Lung microvascular endothelial cell (primary cell): ENCODE measurements around the gene PCNX3. TPM values are rescaled to one million over a fixed set of nuclear protein-coding genes. Genes with fewer than 3 reads are reported as not detected.

Source experiments
- total RNA-seq: library from RNA; depleted of rRNA; stranded (reverse); fragments of >200 nt; gene quantifications from 2 replicates; pipeline ENCODE4 v1.2.1, GENCODE V29; 2014

The PCNX3 gene
- total RNA-seq, 1 donor from 2014 or later = 12.9 TPM

Other genes starting within 250 kb of the PCNX3 start
- 1.2 and 1.7 TPM in 2 replicates for gene SLC25A45, start 233.1 kb upstream of the PCNX3 start, total RNA-seq
- 63.4 and 82.9 TPM in 2 replicates for gene FRMD8, start 229.1 kb upstream of the PCNX3 start, total RNA-seq
- 26.4 and 94.2 TPM in 2 replicates for gene NEAT1, start 193.0 kb upstream of the PCNX3 start, total RNA-seq
- gene MALAT1, start 116.7 kb upstream of the PCNX3 start, total RNA-seq = 1,818 and 2,739 TPM in 2 replicates
- 36.6 and 46.6 TPM in 2 replicates for gene SCYL1, start 90.7 kb upstream of the PCNX3 start, total RNA-seq
- 20.5 and 23.0 TPM in 2 replicates for gene LTBP3, start 57.4 kb upstream of the PCNX3 start, total RNA-seq
- gene ZNRD2, start 45.3 kb upstream of the PCNX3 start, total RNA-seq = 30.8 and 32.7 TPM in 2 replicates
- gene FAM89B, start 43.2 kb upstream of the PCNX3 start, total RNA-seq = 17.7 and 23.2 TPM in 2 replicates
- 2.0 and 4.8 TPM in 2 replicates for gene EHBP1L1, start 39.7 kb upstream of the PCNX3 start, total RNA-seq
- under 0.01 and 0.20 TPM in 2 replicates for gene KCNK7, start 20.0 kb upstream of the PCNX3 start, total RNA-seq
- gene MAP3K11, start 1.6 kb upstream of the PCNX3 start, total RNA-seq = 58.8 and 67.5 TPM in 2 replicates
- 42.9 and 92.5 TPM in 2 replicates for gene SIPA1, start 22.3 kb downstream of the PCNX3 start, total RNA-seq
- 10.2 and 16.1 TPM in 2 replicates for gene RELA, start 47.1 kb downstream of the PCNX3 start, total RNA-seq
- gene KAT5, start 96.5 kb downstream of the PCNX3 start, total RNA-seq = 33.6 and 49.2 TPM in 2 replicates
- gene RNASEH2C, start 105.0 kb downstream of the PCNX3 start, total RNA-seq = 29.6 and 57.1 TPM in 2 replicates
- gene AP5B1, start 165.2 kb downstream of the PCNX3 start, total RNA-seq = 5.2 and 8.3 TPM in 2 replicates
- gene OVOL1, start 171.3 kb downstream of the PCNX3 start, total RNA-seq = not detected in 2 replicates
- under 0.01 and 0.44 TPM in 2 replicates for gene SNX32, start 218.2 kb downstream of the PCNX3 start, total RNA-seq
- gene CFL1, start 242.4 kb downstream of the PCNX3 start, total RNA-seq = 687 and 848 TPM in 2 replicates
- 27.7 and 36.3 TPM in 2 replicates for gene MUS81, start 244.7 kb downstream of the PCNX3 start, total RNA-seq